HG03045 (cell line): ENCODE measurements around the gene FANK1.
"Not testable (repeated sequence)": the region's sequence is repeated elsewhere in the genome, so short reads cannot be mapped to it uniquely, and the experiment has no call there.

Experiments used
- ATAC-seq: cut with Tn5 transposase; IDR thresholded peaks from one replicate; pipeline ENCODE4 v1.9.1; 2021; ENCODE audit warnings: mild to moderate bottlenecking, moderate library complexity; ENCODE audit not compliant: unreplicated experiment

FANK1 gene

GRCh38 chr10:125926247-125926646, 29.9 kb downstream of the FANK1 start:
- no peak for ATAC-seq

DNA sequence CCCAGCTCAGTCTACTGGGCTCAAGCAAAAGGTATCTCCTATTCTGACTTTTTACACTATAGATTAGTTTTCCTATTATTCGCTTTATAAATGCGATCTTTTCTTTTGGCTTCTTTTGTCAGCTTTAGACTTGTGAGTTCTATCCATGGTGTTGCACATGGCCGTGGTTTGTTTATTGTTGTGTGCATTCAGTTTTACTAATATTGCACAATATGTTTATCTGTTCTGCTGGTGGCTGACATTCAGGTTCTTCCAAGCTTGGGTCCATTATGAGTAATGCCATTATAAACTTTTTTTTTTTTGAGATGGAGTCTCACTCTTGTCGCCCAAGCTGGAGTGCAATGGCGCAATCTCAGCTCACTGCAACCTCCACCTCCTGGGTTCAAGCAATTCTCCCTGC, 30.9 kb downstream of the FANK1 start:
- ATAC-seq, result not testable (repeated sequence)

DNA sequence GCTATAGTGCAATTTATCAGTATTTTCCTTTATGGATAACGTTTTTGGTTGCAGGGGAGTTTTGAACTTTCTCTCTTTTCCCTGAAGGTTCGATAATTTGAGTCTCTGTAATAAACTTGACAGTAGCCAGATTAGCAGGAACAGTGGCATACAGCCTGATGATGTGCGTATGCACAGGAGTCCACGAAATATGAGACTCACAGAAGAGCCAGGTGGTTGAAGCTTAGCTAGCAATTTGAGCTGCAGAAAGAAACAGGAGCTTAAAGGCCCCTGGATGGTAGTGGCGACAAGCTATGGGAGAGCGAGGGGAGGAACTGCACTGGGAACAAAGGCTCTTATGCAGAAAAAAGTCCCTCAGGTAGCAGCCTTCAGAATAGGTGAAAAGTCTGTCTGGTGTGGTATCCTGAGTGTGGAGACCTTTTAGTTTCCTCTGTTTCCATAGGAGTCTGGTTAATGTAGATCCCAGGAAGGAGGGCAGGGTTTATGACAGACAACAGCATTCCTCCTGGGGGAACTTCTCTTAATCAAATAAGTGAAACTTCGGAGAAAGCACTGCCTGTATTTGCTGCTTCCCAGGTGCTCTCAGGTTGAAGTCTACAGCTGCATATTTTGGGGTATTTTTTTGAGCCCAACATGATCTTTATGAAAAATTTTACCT, 32.7 kb downstream of the FANK1 start:
- ATAC-seq, result no peak

DNA sequence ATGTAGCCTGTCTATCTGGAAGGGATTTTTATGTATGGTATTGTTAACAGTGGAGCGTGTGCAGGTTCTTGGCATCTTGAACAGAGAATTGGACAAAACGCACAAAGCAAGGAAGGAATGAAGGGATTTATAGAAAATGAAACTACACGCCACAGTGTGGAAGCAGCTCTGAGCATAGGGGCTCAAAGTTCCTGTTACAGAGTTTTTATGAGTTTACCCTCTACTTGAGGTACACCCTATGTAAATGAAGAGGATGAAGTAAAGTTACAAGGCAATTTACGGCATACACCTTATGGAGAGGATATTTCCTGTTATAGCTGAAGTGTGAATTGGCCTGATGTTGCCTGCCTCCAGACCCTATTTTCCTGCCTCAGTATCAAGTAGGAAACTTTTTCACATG, 33.3 kb downstream of the FANK1 start:
- ATAC-seq, result no peak

DNA sequence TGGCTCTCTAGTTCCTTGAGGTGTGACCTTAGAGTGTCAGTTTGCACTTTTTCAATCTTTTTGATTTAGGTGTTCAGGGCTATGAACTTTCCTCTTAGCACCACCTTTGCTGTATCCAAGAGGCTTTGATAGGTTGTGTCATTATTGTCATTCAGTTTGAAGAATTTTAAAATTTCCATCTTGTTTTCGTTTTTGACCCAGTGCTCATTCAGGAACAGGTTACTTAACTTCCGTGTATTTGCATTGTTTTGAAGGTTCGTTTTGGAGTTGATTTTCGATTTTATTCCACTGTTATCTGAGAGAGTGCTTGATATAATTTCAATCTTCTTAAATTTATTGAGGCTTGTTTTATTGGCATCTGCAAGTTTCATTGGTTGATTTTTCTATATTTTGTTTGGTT, 37.3 kb downstream of the FANK1 start:
- ATAC-seq, result no peak

GRCh38 chr10:125936331-125936730, 40.0 kb downstream of the FANK1 start:
- no peak for ATAC-seq

GRCh38 chr10:125940515-125940914, 44.2 kb downstream of the FANK1 start:
- no peak for ATAC-seq

- ATAC-seq, result no peak
These were observed 54.9 kb downstream of the FANK1 start for GRCh38 chr10:125951290-125951689.

DNA sequence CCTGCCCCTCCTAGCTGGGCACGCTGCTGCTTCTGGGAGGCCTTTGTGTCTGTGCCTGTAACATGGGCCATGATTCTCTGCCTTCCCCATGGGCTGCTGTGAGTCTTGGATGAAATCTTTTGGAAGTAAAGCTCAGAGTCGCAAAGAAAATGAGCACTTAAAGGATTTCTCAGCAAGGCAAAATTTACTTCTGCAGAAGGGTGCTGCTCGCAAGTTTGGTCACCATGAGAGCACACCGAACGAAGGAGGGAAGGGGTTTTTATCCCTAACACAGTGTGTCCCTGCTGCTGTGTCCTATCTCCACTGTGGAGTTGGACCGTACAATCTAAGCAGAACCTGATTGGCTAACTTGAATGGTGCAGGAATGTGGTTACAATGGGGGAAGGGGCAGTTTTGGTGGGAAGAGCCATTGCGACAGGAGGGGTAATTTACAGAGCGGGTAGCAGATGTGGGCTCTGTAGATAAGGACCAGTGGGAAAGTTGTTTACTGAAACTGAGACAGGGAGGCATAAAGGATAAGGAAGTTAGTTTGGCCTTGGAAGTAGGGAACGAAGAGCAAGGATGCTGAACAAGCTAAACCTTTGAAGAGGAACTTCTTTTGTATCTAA, 57.5 kb downstream of the FANK1 start:
- ATAC-seq, result no peak

DNA sequence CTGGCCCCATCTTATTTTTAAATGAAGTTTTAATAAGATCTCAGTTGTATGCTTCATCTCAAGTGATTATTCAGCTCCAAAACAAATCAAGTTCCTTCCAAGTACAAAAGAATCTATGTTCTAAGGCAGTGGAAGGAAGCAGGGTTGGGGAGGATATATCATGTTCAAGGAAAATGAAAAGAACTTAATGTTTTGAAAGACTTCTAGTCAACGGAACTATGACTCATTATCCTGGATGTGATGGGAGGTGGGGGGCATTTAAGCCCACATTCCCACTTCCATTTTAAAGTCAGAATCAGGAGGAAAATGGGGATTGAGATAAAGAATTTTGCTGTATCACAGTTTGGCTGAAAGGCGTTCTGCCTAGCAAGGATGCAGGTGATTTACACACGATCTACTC, 59.4 kb downstream of the FANK1 start:
- ATAC-seq, result no peak

DNA sequence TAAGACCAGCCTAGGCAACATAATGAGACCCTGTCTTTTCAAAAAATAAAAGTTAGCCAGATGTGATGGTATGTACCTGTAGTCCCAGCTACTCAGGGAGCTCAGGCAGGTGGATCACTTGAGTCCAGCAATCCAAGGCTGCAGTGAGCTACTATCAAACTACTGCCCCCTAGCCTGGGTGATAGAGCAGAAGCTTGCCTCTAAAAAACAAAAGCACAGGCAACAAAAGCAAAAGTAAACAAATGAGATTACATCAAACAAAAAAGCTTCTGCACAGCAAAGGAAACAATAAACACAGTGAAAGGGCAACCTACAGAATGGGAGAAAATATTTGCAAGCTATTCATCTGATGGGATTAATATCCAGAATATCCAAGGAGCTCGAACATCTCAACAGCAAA, 65.4 kb downstream of the FANK1 start:
- ATAC-seq, result no peak

DNA sequence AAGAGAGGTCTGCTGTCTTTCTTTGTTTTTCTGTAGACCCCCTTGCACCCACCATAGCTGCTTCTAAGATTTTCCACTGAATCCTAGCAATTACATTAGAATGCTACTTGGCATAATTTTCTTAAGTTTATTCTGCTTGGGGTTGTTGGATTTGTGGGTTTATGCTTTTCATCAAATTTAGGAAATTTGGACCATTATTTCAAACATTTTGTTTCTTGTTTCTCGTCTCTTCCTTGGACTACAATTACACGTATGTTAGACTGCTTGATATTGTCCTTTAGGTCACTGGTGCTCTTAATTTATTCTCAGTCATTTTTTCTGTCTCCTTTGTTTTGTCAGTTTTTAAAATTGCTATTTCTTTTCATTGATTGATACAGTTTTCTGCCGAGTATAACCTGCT, 65.8 kb downstream of the FANK1 start:
- ATAC-seq, result no peak

DNA sequence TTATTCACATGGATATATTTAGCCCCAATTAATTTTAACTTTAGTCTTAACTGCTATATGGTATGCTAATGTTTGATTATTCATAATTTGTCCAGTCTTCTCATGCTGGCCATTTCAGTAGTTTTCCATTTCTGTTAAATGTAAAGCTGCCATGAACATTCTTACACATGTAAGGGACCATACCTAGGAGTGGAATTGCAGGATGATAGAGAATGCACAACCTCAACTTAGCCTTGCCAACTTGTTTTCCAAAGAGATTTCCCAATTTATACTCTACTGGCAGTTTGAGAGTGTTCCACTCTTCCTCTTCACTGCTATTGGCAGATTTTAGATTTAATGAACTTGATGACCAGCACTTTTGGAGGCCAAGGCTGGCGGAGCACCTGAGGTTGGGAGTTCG, 68.2 kb downstream of the FANK1 start:
- ATAC-seq, result no peak

DNA sequence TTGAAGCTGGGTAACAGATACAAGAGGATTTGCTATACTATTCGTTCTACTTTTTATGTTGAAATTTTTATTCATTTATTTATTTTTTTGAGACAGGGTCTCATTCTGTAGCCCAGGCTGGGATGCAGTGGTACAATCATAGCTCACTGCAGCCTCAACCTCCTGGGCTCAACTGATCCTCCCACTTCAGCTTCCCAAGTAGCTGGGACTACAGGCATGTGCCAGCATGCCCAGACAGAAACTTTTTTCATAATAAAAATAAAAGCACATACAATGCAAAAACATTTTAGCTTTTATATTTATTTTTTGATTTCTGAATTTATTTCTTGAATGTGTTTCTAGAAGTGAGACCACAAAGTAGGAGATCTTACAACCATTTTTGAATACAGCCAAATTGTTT, 71.2 kb downstream of the FANK1 start:
- no peak for ATAC-seq

GRCh38 chr10:125970077-125970630, 73.8 kb downstream of the FANK1 start:
- ATAC-seq, result not testable (repeated sequence)

- no peak for ATAC-seq
These were observed 80.7 kb downstream of the FANK1 start for GRCh38 chr10:125976960-125977605.

GRCh38 chr10:125979976-125980375, 83.6 kb downstream of the FANK1 start:
- no peak for ATAC-seq

GRCh38 chr10:125980521-125981035, 84.2 kb downstream of the FANK1 start:
- ATAC-seq, result no peak

DNA sequence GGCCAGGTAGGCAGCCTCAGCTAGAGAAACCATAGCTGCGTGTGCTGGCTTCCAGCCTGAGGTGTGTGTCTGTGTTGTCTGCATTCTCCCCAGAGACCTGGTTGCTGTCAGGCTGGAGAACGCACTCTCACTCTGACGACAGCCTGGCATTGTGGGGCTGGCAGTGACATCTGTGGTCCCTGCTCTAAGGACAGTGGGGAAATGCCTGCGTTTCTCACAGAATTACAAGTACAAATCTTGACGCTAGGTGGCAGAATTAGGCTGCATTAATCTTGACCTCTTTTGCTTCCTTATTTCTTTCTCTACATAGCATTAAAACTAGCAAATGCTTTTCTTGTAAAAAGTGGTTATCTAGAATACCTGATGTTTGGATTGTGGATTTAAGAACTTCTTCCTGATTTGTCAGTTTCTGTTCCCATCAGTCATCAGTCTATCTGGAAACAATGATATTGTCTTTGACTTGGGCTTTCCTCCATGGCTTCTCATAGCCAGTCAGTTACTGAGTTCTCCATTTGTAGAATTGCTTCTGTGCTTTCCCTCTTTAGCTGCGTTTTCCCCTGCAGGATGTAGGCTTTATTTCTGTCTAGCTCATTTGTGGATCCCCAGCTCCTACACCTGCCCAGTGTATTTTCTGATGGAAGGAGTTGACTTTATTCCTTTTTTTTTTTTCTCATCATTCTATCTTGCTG, 86.0 kb downstream of the FANK1 start:
- ATAC-seq, result peak; percentile 54

DNA sequence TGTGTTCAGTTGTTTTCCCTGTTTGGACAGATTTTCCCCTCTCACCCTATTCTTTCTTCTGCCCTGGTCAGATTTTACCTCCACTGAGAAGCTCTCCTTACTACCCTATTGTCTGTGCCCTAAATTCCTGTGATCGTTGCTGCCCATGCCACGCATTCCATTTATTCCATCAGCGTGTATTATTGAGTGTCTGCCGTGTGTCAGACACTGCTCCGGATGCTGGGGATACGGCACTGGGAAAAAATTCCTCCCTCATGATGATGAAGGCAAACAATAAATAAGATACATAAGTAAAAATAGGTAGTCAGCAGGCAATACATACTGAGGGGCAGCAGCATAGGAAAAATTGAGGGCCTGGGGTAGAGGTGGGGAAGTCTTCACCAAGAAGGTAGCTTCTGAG, 86.8 kb downstream of the FANK1 start:
- ATAC-seq, result no peak

DNA sequence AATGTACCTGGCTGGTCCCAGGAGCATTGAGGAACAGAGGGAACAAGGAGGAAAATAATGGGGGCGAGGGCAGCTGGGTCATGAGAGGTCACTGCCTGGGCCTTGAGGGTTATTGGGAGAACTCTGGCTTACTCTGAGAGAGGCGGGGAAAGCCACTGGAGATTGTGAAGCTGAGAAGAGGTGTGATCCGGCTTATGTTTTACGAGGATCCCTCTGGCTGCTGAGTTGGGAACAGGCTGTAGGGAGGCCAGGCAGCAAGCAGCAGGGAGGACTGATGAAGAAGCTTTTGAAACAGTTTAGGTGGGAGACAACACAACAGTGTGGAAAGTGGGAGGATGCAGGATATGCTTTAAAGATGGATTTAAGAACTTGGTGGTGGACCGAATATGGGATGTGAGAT, 87.3 kb downstream of the FANK1 start:
- ATAC-seq, result no peak
